HepG2 (cell line): ENCODE results near the gene ARMH3. TPM values are rescaled to one million over a fixed set of nuclear protein-coding genes. Genes with fewer than 3 reads are reported as not detected.

Experiments used
- CREB1 ChIP-seq, 2 experiments: fragments of 450-650 bp in 1 of 2; IDR thresholded peaks; 2 replicates each; pipeline ENCODE4 v1.6.1; 2016 to 2017; ENCODE audit warnings: control low read depth in 1 of 2, mild to moderate bottlenecking in 1 of 2, missing compliant biosample characterization in 1 of 2, missing genetic modification characterization in 1 of 2
- E2F5 ChIP-seq: sonication (generic); formaldehyde crosslinking; conservative IDR thresholded peaks from 2 replicates; pipeline ENCODE4 v1.4.0; 2020; ENCODE audit warnings: missing genetic modification reagents
- FOXO1 ChIP-seq: sonication (generic); formaldehyde crosslinking; IDR thresholded peaks from 2 replicates; pipeline ENCODE4 v1.4.0; 2020; ENCODE audit warnings: missing genetic modification reagents
- HMGXB4 ChIP-seq, 2 experiments: sonication (generic) in 1 of 2; formaldehyde crosslinking in 1 of 2; IDR thresholded peaks; 2 replicates each; pipeline versions ENCODE4 v1.4.0 to v1.6.1; 2018 to 2020; ENCODE audit warnings: missing genetic modification reagents in 2 of 2, borderline replicate concordance in 1 of 2, low read depth in 1 of 2, mild to moderate bottlenecking in 1 of 2, missing biosample characterization in 1 of 2
- KAT8 ChIP-seq: IDR thresholded peaks from 2 replicates; pipeline ENCODE4 v1.6.1; 2016; ENCODE audit warnings: missing genetic modification reagents, missing compliant biosample characterization
- LCORL ChIP-seq, 2 experiments: fragments of 450-650 bp in 1 of 2; sonication (generic) in 1 of 2; formaldehyde crosslinking in 1 of 2; IDR thresholded peaks; 2 replicates each; pipeline versions ENCODE4 v1.5.0 to v1.6.1; 2017 to 2020; ENCODE audit warnings: antibody characterized with exemption in 1 of 2, missing genetic modification reagents in 1 of 2
- MEIS1 ChIP-seq: sonication (generic); formaldehyde crosslinking; IDR thresholded peaks from 2 replicates; pipeline ENCODE4 v1.9.0; 2021; ENCODE audit warnings: mild to moderate bottlenecking, missing genetic modification reagents, moderate library complexity, borderline replicate concordance
- MNT ChIP-seq: fragments of 450-650 bp; IDR thresholded peaks from 2 replicates; pipeline ENCODE4 v1.6.1; 2016
- NFE2L1 ChIP-seq: sonication (generic); formaldehyde crosslinking; IDR thresholded peaks from 2 replicates; pipeline ENCODE4 v1.4.0; 2020; ENCODE audit warnings: missing genetic modification reagents, mild to moderate bottlenecking, borderline replicate concordance
- ONECUT2 ChIP-seq: sonication (generic); formaldehyde crosslinking; IDR thresholded peaks from 2 replicates; pipeline ENCODE4 v1.4.0; 2020; ENCODE audit warnings: missing genetic modification reagents
- SMAD1 ChIP-seq: sonication (generic); formaldehyde crosslinking; IDR thresholded peaks from 2 replicates; pipeline ENCODE4 v1.4.0; 2020; ENCODE audit warnings: missing genetic modification reagents, low read depth, mild to moderate bottlenecking, borderline replicate concordance
- SMAD3 ChIP-seq: sonication (generic); formaldehyde crosslinking; IDR thresholded peaks from 2 replicates; pipeline ENCODE4 v1.4.0; 2020; ENCODE audit warnings: missing genetic modification reagents
- THYN1 ChIP-seq: sonication (generic); formaldehyde crosslinking; IDR thresholded peaks from 2 replicates; pipeline ENCODE4 v1.8.1; 2023; ENCODE audit warnings: low read depth, mild to moderate bottlenecking, moderate library complexity, missing genetic modification reagents, borderline replicate concordance
- ZBED4 ChIP-seq: sonication (generic); formaldehyde crosslinking; IDR thresholded peaks from 2 replicates; pipeline ENCODE4 v1.4.0; 2020; ENCODE audit warnings: missing genetic modification reagents, borderline replicate concordance
- ZNF230 ChIP-seq: sonication (generic); formaldehyde crosslinking; IDR thresholded peaks from 2 replicates; pipeline ENCODE4 v1.4.0; 2020; ENCODE audit warnings: mild to moderate bottlenecking, missing genetic modification reagents
- ZNF234 ChIP-seq: sonication (generic); formaldehyde crosslinking; conservative IDR thresholded peaks from 2 replicates; pipeline ENCODE4 v1.5.1; 2020; ENCODE audit warnings: mild to moderate bottlenecking, missing genetic modification reagents
- ZNF337 ChIP-seq: sonication (generic); formaldehyde crosslinking; IDR thresholded peaks from 2 replicates; pipeline ENCODE4 v1.5.1; 2020; ENCODE audit warnings: missing genetic modification reagents, low read depth, mild to moderate bottlenecking, borderline replicate concordance
- polyA plus RNA-seq, 8 experiments: library from polyadenylated mRNA; depleted of rRNA in 3 of 8; stranded (reverse) in 7 of 8; unstranded in 1 of 8; fragments of >200 nt; fragmentation: Illumina TruSeq in 4 of 8; extraction: Trizol in 4 of 8; gene quantifications; 2 replicates each; pipeline versions ENCODE4 v1.2.1 to v1.2.3, GENCODE V29; 2011 to 2016; ENCODE audit warnings: low read depth in 4 of 8, missing spikeins in 1 of 8, mixed read lengths in 1 of 8; ENCODE audit not compliant: insufficient read depth in 1 of 8
- total RNA-seq, 5 experiments: library from RNA; depleted of rRNA; stranded (reverse); fragments of >200 nt; fragmentation: Illumina TruSeq; extraction: Trizol; gene quantifications; 2 replicates each; pipeline ENCODE4 v1.2.3, GENCODE V29; 2016; ENCODE audit warnings: low read depth in 1 of 5

ARMH3 gene
- total and polyA plus RNA-seq, 2 of the 13 experiments (the other 11 are each of a cell fraction or from before 2014, with no cell fraction given), result 8.4 to 16.9 TPM

GRCh38 chr10:101818119-101818871 is 237.7 kb downstream of the ARMH3 start, which contains the start of gene OGA (continued):
- TF ChIP-seq HMGXB4 (CRISPR knock-in tag; IDR thresholded peaks at IDR 0.05; ENCODE audit: borderline replicate concordance in 1 of 2, low read depth in 1 of 2), result peak; percentile 10 to 41; a peak in 3 of 4 replicates
- peak; percentile 46; the same call in 1 of the 2 replicates for TF ChIP-seq FOXO1 (CRISPR knock-in tag)
- no peak for TF ChIP-seq ZBED4 (CRISPR knock-in tag)
- no peak for TF ChIP-seq THYN1
- peak; percentile 14; the same call in 1 of the 2 replicates for TF ChIP-seq MEIS1 (CRISPR knock-in tag)
- TF ChIP-seq ZNF234 (CRISPR knock-in tag), result no peak
- no peak for TF ChIP-seq MNT
- TF ChIP-seq SMAD1 (CRISPR knock-in tag), result 0 out of 2 replicates have a peak, but pooled peaks have one; percentile 33
- no peak for TF ChIP-seq ZNF230
- no peak; the same call in 1 of the 2 replicates for TF ChIP-seq ZNF337 (CRISPR knock-in tag)
- TF ChIP-seq SMAD3 (CRISPR knock-in tag), result 0 out of 2 replicates have a peak, but pooled peaks have one; percentile 32
- no peak for TF ChIP-seq NFE2L1
- TF ChIP-seq KAT8 (CRISPR knock-in tag), result peak; percentile 81
- no peak for TF ChIP-seq ONECUT2 (CRISPR knock-in tag)
- no peak for TF ChIP-seq LCORL (IDR thresholded peaks at IDR 0.05)
- 0 out of 2 replicates have a peak, but pooled peaks have one; percentile 32 for TF ChIP-seq LCORL (CRISPR knock-in tag; IDR thresholded peaks at IDR 0.05)
- peak; percentile 62 for TF ChIP-seq CREB1 (IDR thresholded peaks at IDR 0.05)
- TF ChIP-seq CREB1 (CRISPR knock-in tag; IDR thresholded peaks at IDR 0.05), result peak; percentile 81
- no peak for TF ChIP-seq E2F5 (CRISPR knock-in tag)
